ENCODE measurements around the gene ZNF280D.

ZNF280D gene

DNA sequence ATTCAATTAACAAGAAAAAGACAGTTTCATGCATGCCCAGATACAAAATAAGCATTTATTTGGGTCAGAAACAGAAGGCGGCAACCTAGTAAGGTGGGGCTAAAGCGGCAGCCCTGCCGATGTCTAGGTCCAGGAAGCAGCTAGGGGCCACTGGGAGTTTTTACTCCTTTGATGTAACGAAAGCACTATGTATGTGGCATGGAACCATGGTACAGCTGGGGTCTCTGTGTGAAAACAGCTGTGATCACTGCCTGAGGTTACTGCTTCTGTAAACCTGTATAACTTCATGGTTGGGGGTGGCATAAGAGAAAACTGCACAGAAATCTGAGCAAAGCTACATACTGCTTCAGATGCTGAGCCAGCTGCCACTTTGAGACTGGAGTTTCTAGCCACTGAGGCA is 119.5 kb downstream of the ZNF280D start:
- TF ChIP-seq ELF4 (IDR thresholded peaks at IDR 0.05), result no peak
- TF ChIP-seq FOXM1 (IDR thresholded peaks at IDR 0.05; ENCODE audit: borderline replicate concordance), result no peak
- TF ChIP-seq HDGF (IDR thresholded peaks at IDR 0.05; ENCODE audit: borderline replicate concordance), result no peak
- TF ChIP-seq SUZ12 (IDR thresholded peaks at IDR 0.05), result no peak
- no peak for TF ChIP-seq NFRKB (IDR thresholded peaks at IDR 0.05)
- no peak for TF ChIP-seq TARDBP (IDR thresholded peaks at IDR 0.05)
- no peak for TF ChIP-seq ARNT (IDR thresholded peaks at IDR 0.05)
- no peak for TF ChIP-seq LEF1 (IDR thresholded peaks at IDR 0.05; ENCODE audit: borderline replicate concordance)
- POLR2A ChIA-PET, result no interaction called here
- DNase-seq (ENCODE audit: extremely low spot score), result no peak
- CTCF ChIA-PET, result no interaction called here

DNA sequence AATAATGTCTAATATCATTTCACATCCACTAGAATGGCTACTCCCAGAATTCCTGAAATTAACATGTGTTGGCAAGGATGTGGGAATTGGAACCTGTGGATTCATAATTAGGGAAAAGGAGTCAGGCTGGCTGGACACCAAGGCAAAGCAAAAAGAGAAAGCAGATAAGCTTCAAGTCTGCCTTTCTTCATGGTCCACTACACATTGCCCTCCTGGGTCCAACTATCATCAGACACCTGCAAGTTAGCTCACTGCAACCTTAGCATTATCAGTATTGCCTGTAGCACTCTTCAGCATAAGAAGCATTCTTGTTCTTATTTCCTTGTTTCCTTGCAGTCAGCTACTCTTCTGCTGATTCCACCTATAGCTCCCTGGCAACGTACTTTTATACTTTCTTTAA is 124.3 kb downstream of the ZNF280D start:
- ChIA-PET CTCF (no interaction called here), POLR2A (no interaction called here)
- TF ChIP-seq TARDBP (IDR thresholded peaks at IDR 0.05), result no peak
- no peak for TF ChIP-seq FOXM1 (IDR thresholded peaks at IDR 0.05; ENCODE audit: borderline replicate concordance)
- no peak for TF ChIP-seq ARNT (IDR thresholded peaks at IDR 0.05)
- TF ChIP-seq, protein P1, sequence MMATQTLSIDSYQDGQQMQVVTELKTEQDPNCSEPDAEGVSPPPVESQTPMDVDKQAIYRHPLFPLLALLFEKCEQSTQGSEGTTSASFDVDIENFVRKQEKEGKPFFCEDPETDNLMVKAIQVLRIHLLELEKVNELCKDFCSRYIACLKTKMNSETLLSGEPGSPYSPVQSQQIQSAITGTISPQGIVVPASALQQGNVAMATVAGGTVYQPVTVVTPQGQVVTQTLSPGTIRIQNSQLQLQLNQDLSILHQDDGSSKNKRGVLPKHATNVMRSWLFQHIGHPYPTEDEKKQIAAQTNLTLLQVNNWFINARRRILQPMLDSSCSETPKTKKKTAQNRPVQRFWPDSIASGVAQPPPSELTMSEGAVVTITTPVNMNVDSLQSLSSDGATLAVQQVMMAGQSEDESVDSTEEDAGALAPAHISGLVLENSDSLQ (IDR thresholded peaks at IDR 0.05), result no peak
- TF ChIP-seq FOXA1 (IDR thresholded peaks at IDR 0.05), result no peak
- no peak for TF ChIP-seq ZNF384 (IDR thresholded peaks at IDR 0.05)
- TF ChIP-seq LEF1 (IDR thresholded peaks at IDR 0.05; ENCODE audit: borderline replicate concordance), result no peak
- no peak for TF ChIP-seq HDGF (IDR thresholded peaks at IDR 0.05; ENCODE audit: borderline replicate concordance)
- no peak for TF ChIP-seq SUZ12 (IDR thresholded peaks at IDR 0.05)
- no peak for TF ChIP-seq SP1 (IDR thresholded peaks at IDR 0.05)
- no peak for TF ChIP-seq CTBP1 (IDR thresholded peaks at IDR 0.05; ENCODE audit: borderline replicate concordance)
- no peak for TF ChIP-seq ELF4 (IDR thresholded peaks at IDR 0.05)
- TF ChIP-seq NFRKB (IDR thresholded peaks at IDR 0.05), result no peak
- TF ChIP-seq L3MBTL2 (conservative IDR thresholded peaks at IDR 0.05), result no peak
- no peak for TF ChIP-seq BHLHE40 (IDR thresholded peaks at IDR 0.05; ENCODE audit: borderline replicate concordance)
- TF ChIP-seq FOXK2 (IDR thresholded peaks at IDR 0.05), result no peak
- DNase-seq (ENCODE audit: extremely low spot score), result no peak

DNA sequence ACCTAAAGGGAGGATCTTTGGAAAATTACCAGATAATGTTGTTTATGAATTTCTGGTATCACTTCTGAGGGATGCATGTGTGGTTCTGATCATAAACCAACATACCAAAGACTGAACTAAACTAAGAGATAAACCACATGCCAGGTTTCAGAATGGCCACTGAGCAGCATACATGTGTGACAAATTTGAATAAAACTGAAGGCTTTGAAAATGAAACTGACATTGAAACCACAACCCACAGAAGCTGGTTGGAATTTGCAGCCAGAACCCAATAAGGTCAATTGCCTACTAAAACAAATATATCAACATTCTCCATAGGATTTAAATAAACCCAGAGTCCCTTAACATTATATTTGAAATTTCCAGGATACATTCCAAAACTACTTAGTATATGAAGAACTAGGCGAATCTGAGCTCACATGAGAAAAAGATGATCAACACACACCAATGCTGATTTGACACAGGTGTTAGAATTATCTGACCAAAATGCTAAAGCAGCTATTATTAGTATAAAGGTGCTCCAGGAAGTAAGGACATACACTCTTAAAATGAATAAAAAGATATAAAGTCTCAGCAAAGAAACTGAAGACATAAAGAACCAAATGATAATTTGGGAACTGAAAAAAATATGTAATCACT is 125.0 kb downstream of the ZNF280D start:
- no peak for DNase-seq (ENCODE audit: extremely low spot score)
- CTCF ChIA-PET, result no interaction called here
- POLR2A ChIA-PET, result no interaction called here
- TF ChIP-seq HDGF (IDR thresholded peaks at IDR 0.05; ENCODE audit: borderline replicate concordance), result no peak
- no peak for TF ChIP-seq SP1 (IDR thresholded peaks at IDR 0.05)
- TF ChIP-seq CTBP1 (IDR thresholded peaks at IDR 0.05; ENCODE audit: borderline replicate concordance), result no peak
- TF ChIP-seq FOXM1 (IDR thresholded peaks at IDR 0.05; ENCODE audit: borderline replicate concordance), result no peak

DNA sequence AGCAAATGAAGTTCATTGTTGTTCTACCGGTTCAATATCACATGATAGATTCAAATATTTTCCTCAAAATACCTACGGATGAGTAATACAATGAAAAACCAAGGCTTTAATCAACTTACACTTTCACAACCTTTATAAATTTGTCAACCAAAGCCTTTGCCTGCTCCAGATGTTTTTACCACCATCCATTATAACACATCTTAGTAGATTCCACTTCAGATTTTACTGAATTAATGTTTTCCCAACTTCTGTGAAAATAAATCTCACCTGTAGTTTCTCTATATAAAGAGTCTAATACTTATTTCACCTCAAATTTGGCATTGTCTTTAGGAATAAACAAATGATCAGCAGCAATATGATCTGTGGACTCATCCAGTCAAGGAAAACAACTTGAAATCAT is 131.1 kb downstream of the ZNF280D start:
- ChIA-PET CTCF (no interaction called here), POLR2A (no interaction called here)
- no peak for DNase-seq (ENCODE audit: extremely low spot score)
- no peak for TF ChIP-seq FOXK2 (IDR thresholded peaks at IDR 0.05)
- no peak for TF ChIP-seq SUZ12 (IDR thresholded peaks at IDR 0.05)
- no peak for TF ChIP-seq ELF4 (IDR thresholded peaks at IDR 0.05)
- TF ChIP-seq BHLHE40 (IDR thresholded peaks at IDR 0.05; ENCODE audit: borderline replicate concordance), result no peak
- TF ChIP-seq FOXA1 (IDR thresholded peaks at IDR 0.05), result no peak
- TF ChIP-seq, protein P1 (IDR thresholded peaks at IDR 0.05), result no peak
- TF ChIP-seq L3MBTL2 (conservative IDR thresholded peaks at IDR 0.05), result no peak
- TF ChIP-seq SP1 (IDR thresholded peaks at IDR 0.05), result no peak
- no peak for TF ChIP-seq FOXM1 (IDR thresholded peaks at IDR 0.05; ENCODE audit: borderline replicate concordance)
- no peak for TF ChIP-seq CTBP1 (IDR thresholded peaks at IDR 0.05; ENCODE audit: borderline replicate concordance)
- TF ChIP-seq LEF1 (IDR thresholded peaks at IDR 0.05; ENCODE audit: borderline replicate concordance), result no peak
- TF ChIP-seq TARDBP (IDR thresholded peaks at IDR 0.05), result no peak

DNA sequence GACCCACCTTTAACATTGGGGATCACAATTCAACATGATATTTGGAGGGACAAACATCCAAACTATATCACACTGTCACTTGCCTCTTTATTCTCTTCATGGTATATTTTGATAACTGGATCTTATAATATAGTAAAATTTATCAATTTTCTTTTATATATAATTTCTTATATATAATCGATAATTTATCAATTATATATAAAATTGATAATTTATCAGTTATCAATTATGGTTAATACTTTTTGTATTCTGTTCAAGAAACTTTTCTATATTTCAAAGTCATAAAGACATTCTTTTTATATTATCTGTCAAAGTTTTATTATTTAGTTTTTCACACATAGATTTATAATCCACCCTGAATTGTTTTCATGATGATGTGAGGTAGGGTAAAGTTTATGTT is 132.9 kb downstream of the ZNF280D start:
- TF ChIP-seq ARNT (IDR thresholded peaks at IDR 0.05) (no peak), L3MBTL2 (conservative IDR thresholded peaks at IDR 0.05) (no peak), SP1 (IDR thresholded peaks at IDR 0.05) (no peak), FOXK2 (IDR thresholded peaks at IDR 0.05) (no peak), CTBP1 (IDR thresholded peaks at IDR 0.05; ENCODE audit: borderline replicate concordance) (no peak), BHLHE40 (IDR thresholded peaks at IDR 0.05; ENCODE audit: borderline replicate concordance) (no peak), LEF1 (IDR thresholded peaks at IDR 0.05; ENCODE audit: borderline replicate concordance) (no peak), SUZ12 (IDR thresholded peaks at IDR 0.05) (no peak), ELF4 (IDR thresholded peaks at IDR 0.05) (no peak), HDGF (IDR thresholded peaks at IDR 0.05; ENCODE audit: borderline replicate concordance) (no peak), TARDBP (IDR thresholded peaks at IDR 0.05) (no peak), ZNF384 (IDR thresholded peaks at IDR 0.05) (no peak), NFRKB (IDR thresholded peaks at IDR 0.05) (no peak), FOXA1 (IDR thresholded peaks at IDR 0.05) (no peak), FOXM1 (IDR thresholded peaks at IDR 0.05; ENCODE audit: borderline replicate concordance) (no peak)
- TF ChIP-seq, protein P1 (IDR thresholded peaks at IDR 0.05), result no peak
- POLR2A ChIA-PET, result no interaction called here
- CTCF ChIA-PET, result no interaction called here
- no peak for DNase-seq (ENCODE audit: extremely low spot score)

DNA sequence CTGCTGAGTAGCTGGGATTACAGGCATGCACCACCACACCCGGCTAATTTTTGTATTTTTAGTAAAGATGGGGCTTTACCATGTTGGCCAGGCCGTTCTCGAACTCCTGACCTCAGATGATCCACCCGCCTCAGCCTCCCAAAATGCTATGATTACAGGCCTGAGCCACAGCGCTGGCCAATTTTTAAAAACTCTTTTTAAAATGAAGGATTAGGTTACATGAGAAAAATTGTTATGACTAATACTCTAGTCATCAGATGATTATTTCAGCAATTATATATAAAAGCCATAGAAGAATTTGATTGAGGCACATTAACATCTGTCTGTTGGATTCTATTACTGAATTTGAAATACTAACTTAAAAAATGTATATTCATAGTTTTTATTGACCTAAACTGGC is 134.3 kb downstream of the ZNF280D start:
- no peak for DNase-seq (ENCODE audit: extremely low spot score)
- no peak for TF ChIP-seq SUZ12 (IDR thresholded peaks at IDR 0.05)
- TF ChIP-seq FOXA1 (IDR thresholded peaks at IDR 0.05), result no peak
- no peak for TF ChIP-seq CTBP1 (IDR thresholded peaks at IDR 0.05; ENCODE audit: borderline replicate concordance)
- TF ChIP-seq HDGF (IDR thresholded peaks at IDR 0.05; ENCODE audit: borderline replicate concordance), result no peak
- TF ChIP-seq ZNF384 (IDR thresholded peaks at IDR 0.05), result no peak
- TF ChIP-seq ARNT (IDR thresholded peaks at IDR 0.05), result no peak
- no peak for TF ChIP-seq NFRKB (IDR thresholded peaks at IDR 0.05)
- no peak for TF ChIP-seq TARDBP (IDR thresholded peaks at IDR 0.05)
- TF ChIP-seq L3MBTL2 (conservative IDR thresholded peaks at IDR 0.05), result no peak
- no peak for TF ChIP-seq LEF1 (IDR thresholded peaks at IDR 0.05; ENCODE audit: borderline replicate concordance)
- TF ChIP-seq BHLHE40 (IDR thresholded peaks at IDR 0.05; ENCODE audit: borderline replicate concordance), result no peak
- no peak for TF ChIP-seq ELF4 (IDR thresholded peaks at IDR 0.05)
- TF ChIP-seq, protein P1 (IDR thresholded peaks at IDR 0.05), result no peak
- TF ChIP-seq FOXK2 (IDR thresholded peaks at IDR 0.05), result no peak
- CTCF ChIA-PET, result no interaction called here
- POLR2A ChIA-PET, result no interaction called here
